CD4-positive, alpha-beta T cell treated with Interferon gamma for 1 hour (primary cell): ENCODE data around the gene MYD88.

Source experiments
- DNase-seq: peaks from one replicate; pipeline ENCODE4 v3.0.0-alpha.2; 2020

The MYD88 gene

DNA sequence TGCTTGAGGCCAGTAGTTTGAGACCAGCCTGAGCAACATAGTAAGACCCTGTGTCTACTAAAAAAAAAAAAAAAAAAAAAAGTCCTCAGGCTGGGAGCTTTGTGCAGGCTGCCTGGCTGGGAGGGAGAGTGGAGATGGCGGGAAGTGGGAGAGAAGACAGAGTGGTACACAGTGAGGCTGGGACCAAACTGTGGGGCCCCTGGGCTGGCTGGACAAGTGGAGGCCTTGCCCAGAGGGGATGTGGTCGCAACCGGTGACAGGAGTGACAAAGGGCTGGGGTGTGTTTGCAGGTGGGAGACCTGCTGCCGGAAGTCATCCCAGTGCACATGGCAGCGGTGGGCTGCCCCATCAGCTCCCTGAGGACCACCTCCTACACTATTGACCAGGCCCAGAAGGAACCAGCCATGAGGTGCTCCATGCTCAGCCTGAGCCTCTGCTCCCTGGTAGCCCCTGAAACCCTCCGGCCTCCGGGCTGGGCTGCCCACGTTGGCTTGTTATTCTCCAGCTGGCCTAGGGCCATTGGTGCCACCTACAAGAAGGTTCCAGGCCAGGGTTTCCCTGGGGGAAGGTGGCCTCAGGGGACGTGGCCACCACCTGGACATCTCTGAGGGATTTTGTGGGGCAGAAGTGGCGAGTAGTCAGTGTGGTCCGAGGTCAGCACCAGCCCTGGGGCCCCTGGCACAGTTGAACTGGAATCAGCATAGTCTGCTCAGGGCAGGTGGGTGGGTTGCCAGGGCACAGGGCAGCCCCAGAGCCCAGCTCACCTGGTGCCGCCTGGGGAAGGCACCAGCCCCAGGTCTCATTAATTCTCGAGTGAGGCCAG is 24.2 kb upstream of the MYD88 start:
- DNase-seq: no peak

DNA sequence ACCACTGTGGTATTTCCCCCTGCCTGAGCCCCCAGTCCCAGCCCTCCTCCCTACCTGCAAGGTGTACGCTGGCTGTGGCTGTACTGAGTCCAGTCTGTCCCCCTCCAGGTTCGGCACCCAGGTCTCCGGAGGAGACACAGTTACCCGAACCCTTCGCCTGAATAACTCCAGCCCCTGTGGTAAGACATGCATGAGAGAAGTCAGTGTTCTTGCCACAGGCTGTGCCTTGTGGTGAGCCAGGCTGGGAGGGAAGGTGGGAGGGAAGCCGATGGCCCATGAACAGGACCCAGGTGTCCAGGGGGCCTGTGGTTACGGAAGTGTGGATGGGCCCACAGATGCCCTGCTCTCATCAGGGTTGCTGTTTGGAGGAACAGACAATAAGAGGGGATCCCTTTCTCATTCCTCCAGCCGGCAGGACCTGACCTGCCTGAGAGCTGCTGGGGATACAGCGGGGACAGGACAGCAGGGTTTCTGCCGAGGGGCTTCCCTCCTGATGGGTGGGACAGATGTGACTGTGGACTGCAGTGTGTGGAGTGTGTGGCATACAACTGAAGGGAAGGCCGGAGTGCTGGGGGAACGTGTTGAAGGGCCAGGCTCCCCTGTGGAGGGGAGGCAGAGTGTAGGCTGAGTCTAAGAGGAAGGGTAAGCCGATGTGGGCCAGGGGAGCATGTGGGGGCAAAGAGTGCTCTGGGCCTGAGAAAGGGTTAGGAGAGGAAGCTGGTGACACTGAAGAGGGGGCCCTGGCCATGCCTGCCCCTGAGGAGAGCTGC is 23.4 kb upstream of the MYD88 start:
- DNase-seq: no peak

DNA sequence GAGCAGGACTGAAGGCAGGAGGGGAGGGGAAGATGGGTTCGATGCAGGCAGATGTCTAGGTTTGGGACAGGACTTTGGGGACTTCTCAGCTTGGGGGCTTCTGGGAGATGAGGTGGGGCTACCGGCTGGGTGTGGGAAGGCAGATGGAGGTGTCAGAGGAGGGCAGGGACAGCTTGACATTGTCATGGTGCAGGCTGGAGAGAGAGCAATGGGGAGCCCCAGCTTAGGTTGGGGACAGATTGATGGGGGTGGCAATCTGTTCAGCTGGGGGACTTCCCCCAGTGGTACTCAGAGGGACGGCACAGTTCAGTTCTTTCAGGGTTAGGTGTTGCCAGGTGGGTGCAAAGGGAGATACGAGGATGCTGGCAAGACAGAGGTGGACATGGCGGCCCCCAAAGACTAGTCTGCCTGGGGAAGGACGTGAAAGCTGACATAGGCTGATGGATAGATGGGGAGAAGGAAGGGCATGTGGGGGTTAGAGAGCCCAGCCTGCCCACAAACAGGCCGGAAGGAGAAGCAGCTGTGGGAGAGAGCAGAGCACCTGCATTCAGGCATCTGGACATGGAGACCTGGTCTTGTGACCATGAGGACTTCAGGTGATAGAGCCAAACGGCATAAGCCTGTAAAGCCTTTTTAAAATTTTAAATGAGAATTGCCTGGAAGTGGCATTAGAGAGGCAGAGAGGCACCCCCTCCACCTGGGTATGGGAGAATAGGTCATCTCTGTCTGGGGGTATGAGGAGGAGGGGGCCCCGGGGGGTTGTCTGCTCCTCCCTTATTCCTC is 22.6 kb upstream of the MYD88 start:
- DNase-seq: no peak

DNA sequence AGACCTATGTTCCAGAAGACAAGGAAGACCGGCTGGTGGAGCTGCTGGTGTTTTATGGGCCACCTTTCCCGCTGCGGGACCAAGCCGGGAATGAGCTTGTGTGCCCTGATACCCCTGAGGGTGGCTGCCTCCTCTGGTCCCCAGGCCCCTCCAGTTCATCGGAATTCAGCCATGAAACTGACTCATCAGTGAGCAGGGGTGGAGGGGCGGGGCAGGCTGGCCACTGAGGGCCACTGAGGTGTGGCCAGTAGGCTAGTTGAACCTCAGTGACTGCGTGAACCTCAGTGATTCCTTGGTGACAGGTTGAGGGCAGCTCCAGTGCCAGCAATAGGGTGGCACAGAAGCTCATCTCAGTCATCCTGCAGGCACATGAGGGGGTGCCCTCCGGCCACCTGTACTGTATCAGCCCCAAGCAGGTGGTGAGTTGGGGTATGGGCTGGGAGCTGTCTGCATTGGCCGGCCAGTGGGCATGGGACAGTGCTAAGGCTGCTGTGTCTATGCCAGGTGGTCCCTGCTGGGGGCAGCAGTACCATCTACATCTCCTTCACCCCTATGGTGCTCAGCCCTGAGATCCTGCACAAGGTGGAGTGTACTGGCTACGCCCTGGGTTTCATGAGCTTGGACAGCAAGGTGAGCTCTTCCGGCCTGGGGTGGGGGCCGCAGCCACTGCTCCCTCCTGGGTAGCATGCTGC is 21.8 kb upstream of the MYD88 start:
- no peak for DNase-seq

DNA sequence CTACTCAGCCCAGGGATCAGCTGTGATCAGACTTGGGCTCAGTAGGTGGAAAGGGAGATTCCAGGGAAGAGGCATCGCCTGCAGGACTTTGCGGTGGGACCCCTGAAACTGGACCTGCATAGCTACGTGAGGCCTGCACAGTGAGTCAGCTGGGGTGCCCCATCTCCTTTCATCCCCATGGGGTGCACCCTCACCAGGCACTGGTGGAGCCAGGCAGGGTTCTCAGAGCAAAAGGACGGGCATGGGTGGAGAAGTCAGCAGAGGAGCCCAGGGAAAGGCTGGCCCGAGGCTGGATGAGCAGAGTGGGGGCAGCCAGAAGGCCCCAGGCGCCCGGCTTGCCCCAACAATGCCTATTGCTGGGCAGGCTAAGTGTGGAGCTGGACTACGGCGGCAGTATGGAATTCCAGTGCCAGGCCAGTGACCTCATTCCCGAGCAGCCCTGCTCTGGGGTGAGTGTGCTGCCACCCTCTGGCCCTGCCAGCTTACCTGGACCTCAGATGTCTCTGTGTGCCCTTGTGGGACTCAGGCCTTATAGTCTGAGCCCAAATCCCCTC is 21.2 kb upstream of the MYD88 start:
- no peak for DNase-seq

DNA sequence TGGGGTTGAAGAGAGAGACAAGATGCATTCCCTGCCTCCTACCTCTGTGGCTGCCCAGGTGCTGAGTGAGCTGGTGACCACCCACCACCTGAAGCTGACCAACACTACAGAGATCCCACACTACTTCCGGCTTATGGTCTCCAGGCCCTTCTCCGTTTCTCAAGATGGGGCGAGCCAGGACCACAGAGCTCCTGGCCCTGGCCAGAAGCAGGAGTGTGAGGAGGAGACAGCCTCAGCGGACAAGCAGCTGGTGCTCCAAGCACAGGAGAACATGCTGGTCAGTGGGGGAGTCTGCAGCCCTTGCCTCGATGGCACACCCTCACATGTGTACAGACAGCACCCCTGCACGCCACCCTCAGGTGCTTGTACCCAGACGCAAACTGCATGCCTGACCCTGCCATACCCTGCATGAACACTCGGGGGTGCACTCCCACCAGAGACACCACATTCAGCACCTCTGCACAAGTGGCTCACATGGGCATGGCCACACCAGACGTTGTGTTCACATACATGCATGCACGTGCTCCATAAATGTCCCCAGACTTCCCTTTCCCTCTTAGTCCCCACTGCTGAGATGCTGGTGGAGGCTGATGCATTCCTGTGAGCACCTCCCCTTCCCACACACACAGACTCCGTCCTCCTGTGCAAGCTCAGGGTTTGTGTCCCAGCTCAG is 20.6 kb upstream of the MYD88 start:
- peak; percentile 70 for DNase-seq

DNA sequence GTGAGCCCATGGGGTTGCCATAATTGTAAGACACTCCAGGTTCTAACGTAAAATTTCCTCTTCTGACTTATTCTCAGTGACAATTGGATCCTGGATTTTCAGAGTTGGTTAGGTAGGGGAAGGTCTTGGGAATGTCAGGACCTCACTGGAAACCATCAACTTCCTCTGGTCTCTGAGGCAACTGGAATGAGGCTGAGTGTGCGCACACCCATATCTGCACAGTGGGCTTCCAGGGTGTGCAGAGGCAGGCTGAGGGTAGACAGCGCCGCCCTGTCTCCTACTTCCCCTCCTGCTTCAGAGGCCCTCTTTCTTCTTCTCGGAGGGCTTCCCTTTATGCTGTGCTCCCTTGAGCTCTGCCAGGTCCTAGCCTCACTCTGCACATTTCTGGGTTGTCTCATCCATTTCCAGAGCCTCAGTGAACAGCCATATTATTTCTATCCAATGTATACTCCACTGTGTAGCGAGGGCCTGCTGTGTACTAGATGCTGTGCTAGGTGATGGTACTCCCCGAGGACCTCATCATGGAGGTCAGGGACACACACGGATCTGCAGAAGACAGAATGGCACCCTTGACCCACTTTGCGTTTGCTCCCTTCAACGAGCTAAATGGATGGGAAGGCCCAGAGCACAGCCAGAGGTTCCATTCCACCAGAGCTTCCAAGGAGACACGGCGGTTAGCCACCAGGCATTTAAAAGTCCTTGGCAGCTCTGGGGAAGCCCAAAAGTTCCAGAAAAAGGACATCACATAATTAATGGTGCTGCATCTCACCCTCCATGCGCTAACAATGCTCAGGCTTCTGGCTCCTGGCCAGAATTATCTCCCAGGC is 19.8 kb upstream of the MYD88 start:
- no peak for DNase-seq

DNA sequence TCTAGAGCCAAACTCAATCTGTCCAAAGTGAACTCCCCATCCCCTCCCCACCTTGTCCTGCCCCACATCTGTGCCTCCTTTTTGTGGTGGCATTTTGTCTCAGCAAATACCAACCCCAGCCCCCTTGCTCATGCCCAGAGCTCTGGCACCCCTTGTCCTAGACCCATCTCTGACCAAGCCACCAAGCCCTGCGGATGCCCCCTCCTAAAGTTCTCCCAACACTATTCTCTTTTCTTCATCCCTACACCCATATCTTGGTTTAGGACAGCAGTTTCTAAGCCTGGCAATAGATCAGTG is 19.3 kb upstream of the MYD88 start:
- no peak for DNase-seq

DNA sequence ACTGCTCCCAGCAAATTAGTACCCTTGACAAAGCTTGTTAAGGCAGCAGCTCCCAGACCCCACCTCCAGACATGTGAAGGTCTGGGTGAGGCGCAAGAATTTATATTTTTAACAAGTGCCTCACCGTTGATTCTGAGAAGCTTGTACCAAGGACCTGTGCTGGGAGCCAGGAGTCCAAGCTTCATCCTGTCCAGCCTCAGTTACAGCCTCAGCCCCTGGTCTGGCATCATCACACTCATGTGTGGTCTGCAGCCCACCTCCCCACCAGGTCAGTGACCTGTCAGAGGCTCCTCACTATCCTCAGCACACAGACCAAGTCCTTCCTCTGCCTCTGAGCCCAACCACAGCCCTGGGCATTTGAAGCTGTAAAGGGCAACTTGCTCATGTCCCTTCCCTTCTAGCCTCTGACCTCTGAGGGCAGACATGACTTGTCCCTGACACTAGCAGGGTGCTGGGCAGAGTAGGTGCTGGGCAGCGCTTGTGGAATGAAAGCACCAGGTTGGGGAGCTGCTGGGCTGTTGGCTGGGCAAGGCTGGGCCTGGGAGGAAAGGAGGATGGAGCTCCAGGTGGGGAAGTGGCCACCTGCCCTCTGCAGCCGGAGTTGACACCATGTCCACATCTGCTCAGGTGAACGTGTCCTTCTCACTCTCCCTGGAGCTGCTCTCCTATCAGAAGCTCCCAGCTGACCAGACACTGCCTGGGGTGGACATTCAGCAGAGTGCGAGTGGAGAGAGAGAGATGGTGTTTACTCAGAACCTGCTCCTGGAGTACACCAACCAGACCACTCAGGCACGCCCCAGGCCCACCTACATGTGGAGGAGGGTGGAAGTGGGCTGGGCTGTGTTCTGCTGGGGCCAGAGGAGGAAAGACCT is 18.4 kb upstream of the MYD88 start:
- DNase-seq: no peak

DNA sequence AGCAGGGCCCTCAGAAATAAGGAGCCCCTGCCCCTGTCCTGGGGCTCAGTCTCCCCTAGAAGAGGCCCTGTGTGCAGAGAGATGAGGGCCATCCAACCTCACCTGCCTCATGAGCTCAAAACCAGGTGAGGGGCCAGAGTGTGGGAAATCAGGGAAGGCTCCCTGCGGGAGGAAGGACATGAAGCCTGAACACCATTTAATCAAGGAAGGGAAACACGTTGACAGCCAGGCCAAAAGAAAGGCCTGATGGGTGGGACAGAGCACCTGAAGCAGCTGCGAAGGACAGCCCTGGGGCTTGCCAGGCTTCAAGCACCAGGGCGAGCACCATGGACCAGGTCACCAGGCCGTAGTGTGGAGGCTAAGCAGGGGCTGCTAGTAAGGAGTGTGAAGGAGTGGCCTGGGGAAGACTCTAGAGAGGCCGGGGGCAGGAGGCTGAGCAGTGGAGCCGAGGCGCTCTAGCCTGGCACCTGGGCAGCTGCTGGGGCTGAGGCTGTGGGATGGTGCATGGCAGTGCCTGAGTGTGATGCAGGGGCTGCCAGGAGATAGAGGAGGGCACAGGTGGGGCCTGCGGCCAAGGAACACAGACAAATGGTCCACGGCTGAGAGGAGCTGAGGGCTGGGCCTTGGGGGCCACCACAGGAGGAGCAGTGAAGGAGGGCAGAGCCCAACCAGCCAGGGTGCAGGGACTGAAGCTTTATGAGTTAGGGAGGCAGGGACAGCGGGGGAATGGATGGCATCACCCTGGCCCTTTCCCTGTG is 17.6 kb upstream of the MYD88 start:
- no peak for DNase-seq

DNA sequence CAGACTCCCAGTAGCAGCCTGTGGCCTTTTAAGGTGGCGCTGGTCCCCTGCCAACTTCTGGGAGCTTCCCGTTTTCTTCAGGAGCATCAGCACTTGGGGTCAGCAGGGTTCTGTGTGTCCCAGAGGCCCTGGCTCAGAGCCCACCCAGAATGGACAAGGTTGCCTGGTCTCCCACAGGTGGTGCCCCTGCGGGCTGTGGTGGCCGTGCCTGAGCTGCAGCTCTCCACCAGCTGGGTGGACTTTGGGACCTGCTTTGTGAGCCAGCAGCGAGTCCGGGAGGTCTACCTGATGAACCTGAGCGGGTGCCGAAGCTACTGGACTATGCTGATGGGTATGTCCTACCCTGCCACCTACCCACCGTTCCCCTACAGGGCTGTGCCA is 17.0 kb upstream of the MYD88 start:
- DNase-seq: no peak

DNA sequence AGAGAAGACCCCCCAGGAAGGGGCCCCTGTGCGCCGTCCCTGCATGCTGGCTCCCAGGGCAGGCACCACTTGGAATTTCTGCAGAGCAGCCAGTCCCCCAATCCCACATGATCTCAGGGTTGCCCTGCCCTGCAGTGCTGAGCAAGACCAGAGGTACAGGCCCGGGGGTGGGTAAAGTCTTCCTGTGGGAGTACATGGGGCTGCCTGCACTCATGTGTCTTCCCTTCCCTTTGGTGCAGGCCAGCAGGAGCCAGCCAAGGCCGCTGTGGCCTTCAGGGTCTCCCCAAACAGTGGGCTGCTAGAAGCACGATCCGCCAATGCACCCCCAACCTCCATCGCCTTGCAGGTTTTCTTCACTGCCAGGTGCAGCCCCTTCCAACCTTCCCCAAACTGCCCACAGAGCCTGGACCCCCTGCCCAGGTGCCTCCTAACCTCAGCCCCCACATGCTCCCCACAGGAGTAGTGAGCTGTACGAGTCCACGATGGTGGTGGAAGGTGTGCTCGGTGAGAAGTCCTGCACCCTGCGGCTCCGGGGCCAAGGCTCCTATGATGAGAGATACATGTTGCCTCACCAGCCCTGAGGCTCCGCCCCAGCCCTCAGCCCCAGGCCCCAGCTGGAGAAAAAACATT is 16.5 kb upstream of the MYD88 start:
- no peak for DNase-seq

DNA sequence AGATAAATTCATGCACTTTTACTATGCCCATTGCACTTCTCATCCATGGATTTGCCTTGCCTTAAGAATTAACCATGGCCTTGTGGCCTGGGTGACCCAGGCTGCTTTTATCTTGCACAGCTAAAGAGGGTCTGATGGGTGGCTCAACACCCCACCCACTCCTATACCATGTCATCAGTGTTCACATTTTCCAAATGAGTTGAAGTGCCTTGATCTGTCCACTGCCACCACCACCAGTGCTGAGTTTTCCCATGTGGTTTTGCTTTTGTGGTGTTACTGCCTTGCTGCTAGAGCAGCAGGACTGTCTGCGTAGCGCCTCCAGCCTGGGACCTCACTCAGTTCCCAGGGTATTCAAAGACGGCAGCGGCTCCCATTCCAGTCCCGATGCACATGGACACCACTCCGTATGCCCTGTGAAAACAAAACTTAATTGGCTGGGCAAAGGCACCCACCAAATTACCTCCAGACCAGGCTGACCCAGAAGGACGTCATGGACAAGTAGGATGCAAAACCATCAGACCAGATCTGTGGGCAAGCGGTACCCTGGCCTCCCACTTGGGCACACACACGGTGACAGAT is 15.7 kb upstream of the MYD88 start:
- DNase-seq: no peak

DNA sequence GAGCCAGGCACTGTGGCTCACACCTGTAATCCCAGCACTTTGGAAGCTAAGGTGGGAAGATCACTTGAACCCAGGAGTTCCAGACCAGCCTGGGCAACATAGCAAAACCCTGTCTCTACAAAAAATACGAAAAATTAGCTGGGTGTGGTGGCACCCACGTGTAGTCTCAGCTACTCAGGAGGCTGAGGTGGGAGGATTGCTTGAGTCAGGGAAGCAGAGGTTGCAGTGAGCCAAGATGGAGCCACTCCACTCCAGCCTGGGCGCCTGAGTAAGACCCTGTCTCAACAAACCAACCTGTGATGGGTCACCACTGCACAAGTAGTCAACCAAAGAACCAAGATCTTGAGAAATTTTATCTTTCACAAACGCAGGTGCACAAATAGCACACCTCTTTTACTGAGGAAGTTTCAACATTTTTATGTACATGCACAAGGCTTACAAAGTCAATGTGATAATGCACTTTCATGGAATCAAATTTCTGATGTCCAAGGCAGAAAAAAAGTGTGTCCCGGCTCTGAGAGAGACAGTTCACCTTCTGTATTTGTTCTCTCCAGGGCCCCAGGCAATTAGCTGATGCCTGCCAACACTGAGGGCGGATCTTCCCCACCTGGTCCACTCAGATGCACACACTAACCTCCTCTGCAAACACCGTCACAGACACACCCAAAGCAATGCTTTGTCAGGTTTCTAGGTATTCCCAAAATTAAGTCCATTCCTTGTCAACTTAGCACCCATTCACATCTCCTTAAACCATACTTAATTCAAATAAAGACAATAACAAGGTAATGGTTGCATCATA is 13.9 kb upstream of the MYD88 start:
- no peak for DNase-seq

DNA sequence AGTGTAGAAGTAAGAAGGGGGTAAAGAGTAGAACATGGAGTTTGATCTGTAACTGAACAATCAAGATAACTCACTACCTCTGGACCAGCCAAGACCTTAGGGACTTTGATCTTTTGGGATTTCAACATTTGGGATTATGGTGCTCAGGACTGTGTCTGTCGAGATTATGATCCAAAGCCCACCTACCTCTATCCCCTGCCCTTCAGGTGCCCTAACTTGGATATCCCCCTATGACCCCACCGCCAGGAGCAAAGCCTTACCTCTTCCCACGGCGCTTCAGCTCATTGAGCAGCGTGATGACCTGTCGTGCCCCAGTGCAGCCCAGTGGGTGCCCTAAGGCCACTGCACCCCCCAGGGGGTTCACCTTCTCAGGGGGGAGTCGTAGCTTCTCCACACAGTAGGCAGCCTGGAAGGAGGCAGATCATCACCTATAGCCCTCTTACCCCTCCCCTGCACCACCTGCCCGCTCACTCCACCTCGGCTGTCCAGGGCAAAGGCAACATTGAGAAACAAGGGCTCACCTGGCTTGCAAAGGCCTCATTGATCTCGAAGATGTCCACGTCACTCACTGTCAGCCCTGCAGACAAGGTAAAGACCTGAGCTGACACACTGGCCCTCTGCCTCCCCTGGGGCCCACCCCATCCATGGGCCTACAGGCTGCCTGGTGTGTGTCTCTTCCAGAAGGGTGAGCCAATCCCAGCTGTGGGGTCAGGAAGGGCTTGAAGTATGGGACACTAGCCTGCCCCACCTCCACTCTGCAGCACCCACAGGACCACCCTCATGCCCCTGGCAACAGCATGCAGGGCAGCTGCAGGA is 12.9 kb upstream of the MYD88 start:
- DNase-seq: no peak

DNA sequence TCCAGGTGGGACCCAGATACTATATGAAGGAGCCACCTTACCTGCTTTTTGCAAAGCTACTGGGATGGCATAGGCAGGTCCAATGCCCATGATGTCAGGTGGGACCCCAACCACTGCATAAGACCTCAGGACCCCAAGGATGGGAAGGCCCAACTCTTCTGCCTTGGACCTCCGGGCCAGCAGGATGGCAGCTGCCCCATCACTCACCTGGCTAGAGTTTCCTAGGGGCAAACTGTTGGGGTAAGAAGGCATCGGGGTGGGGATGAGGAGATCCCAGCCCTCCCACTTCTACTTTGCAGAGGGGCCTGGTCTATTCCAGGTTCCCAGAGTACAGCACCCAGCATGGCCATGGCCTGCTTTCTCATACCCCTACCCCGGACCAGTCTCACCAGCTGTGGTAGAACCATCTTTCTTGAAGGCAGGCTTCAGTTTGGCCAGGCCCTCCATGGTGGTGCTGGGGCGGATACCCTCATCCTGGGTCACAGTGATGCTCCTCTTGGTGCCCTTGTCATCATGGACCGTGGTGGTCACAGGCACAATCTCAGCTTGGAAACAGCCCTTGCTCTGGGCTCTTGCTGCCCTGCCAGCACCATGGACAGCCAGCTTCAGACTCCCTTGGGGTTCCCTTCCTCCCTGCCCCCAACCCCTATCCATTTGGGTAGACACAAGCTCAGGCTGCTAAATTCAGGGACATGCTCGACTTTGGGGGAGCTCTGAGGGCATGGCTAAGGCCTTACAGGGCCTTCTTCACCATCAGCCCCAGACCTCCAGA is 12.2 kb upstream of the MYD88 start:
- DNase-seq: no peak
